Loucy (cell line): Measurements from ENCODE around the gene ADGRG2.
"Not testable (repeated sequence)": the region's sequence is repeated elsewhere in the genome, so short reads cannot be mapped to it uniquely, and the experiment has no call there.

Experiments
- H2AFZ ChIP-seq: fragments of 200-600 bp; sonication (generic); 2 replicates; pipeline ENCODE4 v1.6.0; 2016; ENCODE audit warnings: antibody characterized with exemption, mild to moderate bottlenecking, low read length, moderate library complexity
- H3F3A ChIP-seq: fragments of 200-600 bp; 2 replicates; pipeline ENCODE4 v1.6.0; 2016; ENCODE audit warnings: antibody characterized with exemption, low read depth, mild to moderate bottlenecking
- H3K27me3 ChIP-seq: fragments of 200-600 bp; sonication (generic); 2 replicates; pipeline ENCODE4 v1.6.1; 2014; ENCODE audit warnings: low read length, mild to moderate bottlenecking; ENCODE audit not compliant: insufficient read depth, poor library complexity, severe bottlenecking
- H3K36me3 ChIP-seq: fragments of 200-600 bp; sonication (generic); 2 replicates; pipeline ENCODE4 v1.6.1; 2016; ENCODE audit warnings: low read length; ENCODE audit not compliant: insufficient read depth
- H3K4me1 ChIP-seq: fragments of 200-600 bp; sonication (generic); 2 replicates; pipeline ENCODE4 v1.5.1; 2014; ENCODE audit warnings: low read length, mild to moderate bottlenecking; ENCODE audit not compliant: insufficient read depth, poor library complexity, severe bottlenecking
- H3K4me2 ChIP-seq: fragments of 200-600 bp; sonication (generic); 2 replicates; pipeline ENCODE4 v1.6.0; 2014; ENCODE audit warnings: antibody characterized with exemption, low read length, low read depth, mild to moderate bottlenecking; ENCODE audit not compliant: poor library complexity, severe bottlenecking
- H3K4me3 ChIP-seq: fragments of 200-600 bp; sonication (generic); 2 replicates; pipeline ENCODE4 v1.5.1; 2014; ENCODE audit warnings: low read length, mild to moderate bottlenecking, mixed read lengths; ENCODE audit not compliant: poor library complexity, severe bottlenecking
- H3K79me2 ChIP-seq: fragments of 200-600 bp; sonication (generic); 2 replicates; pipeline ENCODE4 v1.6.1; 2014; ENCODE audit warnings: low read length; ENCODE audit not compliant: insufficient read depth
- H3K9ac ChIP-seq: fragments of 200-600 bp; sonication (generic); 2 replicates; pipeline ENCODE4 v1.6.0; 2014; ENCODE audit warnings: mild to moderate bottlenecking, low read depth, low read length, moderate library complexity; ENCODE audit not compliant: poor library complexity, severe bottlenecking
- H3K9me2 ChIP-seq: fragments of 200-600 bp; sonication (generic); replicated peaks from 2 replicates; pipeline ENCODE4 v1.6.1; 2016; ENCODE audit warnings: low read depth, low read length, mixed read lengths
- H3K9me3 ChIP-seq: fragments of 200-600 bp; sonication (generic); 2 replicates; pipeline ENCODE4 v1.6.1; 2014; ENCODE audit warnings: mild to moderate bottlenecking, antibody characterized with exemption, low read length, low read depth; ENCODE audit not compliant: insufficient read depth
- H4K20me1 ChIP-seq: fragments of 200-600 bp; sonication (generic); 2 replicates; pipeline ENCODE4 v1.6.0; 2014; ENCODE audit warnings: antibody characterized with exemption, low read length, mild to moderate bottlenecking; ENCODE audit not compliant: insufficient read depth, poor library complexity, severe bottlenecking
- CTCF ChIP-seq: fragments of 200-600 bp; sonication (generic); conservative IDR thresholded peaks from 2 replicates; pipeline ENCODE4 v1.5.1; 2014; ENCODE audit warnings: mild to moderate bottlenecking, antibody characterized with exemption, low read length
- EZH2phosphoT487 ChIP-seq: fragments of 200-600 bp; IDR thresholded peaks from 2 replicates; pipeline ENCODE4 v1.6.1; 2018; ENCODE audit warnings: antibody characterized with exemption, mild to moderate bottlenecking, moderate library complexity, borderline replicate concordance

ADGRG2 gene

GRCh38 chrX:19019996-19020395 is 102.3 kb downstream of the ADGRG2 start:
- no peaks in the 10 kb centered on the region for H4K20me1 ChIP-seq
- no peaks in the 10 kb centered on the region for H3K79me2 ChIP-seq
- no peaks in the 10 kb centered on the region for H3F3A ChIP-seq
- H3K9ac ChIP-seq, result no peak overlapping the region
- no peaks in the 10 kb centered on the region for H3K9me3 ChIP-seq
- H3K27me3 ChIP-seq, result no peaks in the 10 kb centered on the region
- H2AFZ ChIP-seq, result no peak overlapping the region
- H3K4me3 ChIP-seq, result no peak overlapping the region
- no peaks in the 10 kb centered on the region for H3K36me3 ChIP-seq
- no peaks in the 10 kb centered on the region for H3K9me2 ChIP-seq
- H3K4me1 ChIP-seq, result no peaks in the 10 kb centered on the region
- no peak for TF ChIP-seq EZH2phosphoT487
- no peak for TF ChIP-seq CTCF
- H3K4me2 ChIP-seq, result no peak overlapping the region

DNA sequence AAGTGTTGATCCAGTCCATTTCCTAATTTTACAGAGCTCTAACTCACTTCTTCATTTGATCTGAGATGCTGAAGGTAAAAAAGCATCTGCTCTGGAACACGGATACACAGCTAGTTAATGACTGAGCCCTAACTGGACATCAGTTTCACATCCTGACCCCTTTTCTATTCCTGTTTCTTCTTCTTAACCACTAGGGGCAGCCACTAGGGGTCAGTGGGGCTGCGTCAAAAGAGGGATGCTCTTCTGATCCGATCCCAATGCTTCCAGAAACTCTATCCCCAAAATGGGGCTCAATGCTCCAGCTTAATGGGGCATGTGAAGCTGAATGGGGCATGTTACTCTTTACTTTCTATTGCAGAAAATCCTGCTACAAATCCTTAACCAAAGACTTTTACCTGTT is 105.0 kb downstream of the ADGRG2 start:
- no peak overlapping the region for H3K4me3 ChIP-seq
- H3K9me3 ChIP-seq, result no peaks in the 10 kb centered on the region
- TF ChIP-seq CTCF, result peak; percentile 57
- TF ChIP-seq EZH2phosphoT487, result no peak
- H2AFZ ChIP-seq, result no peak overlapping the region
- H3K27me3 ChIP-seq, result no peaks in the 10 kb centered on the region
- H3K36me3 ChIP-seq, result no peaks in the 10 kb centered on the region
- no peaks in the 10 kb centered on the region for H4K20me1 ChIP-seq
- H3F3A ChIP-seq, result no peaks in the 10 kb centered on the region
- H3K4me2 ChIP-seq, result no peak overlapping the region
- no peaks in the 10 kb centered on the region for H3K4me1 ChIP-seq
- no peaks in the 10 kb centered on the region for H3K9me2 ChIP-seq
- H3K79me2 ChIP-seq, result no peaks in the 10 kb centered on the region
- no peak overlapping the region for H3K9ac ChIP-seq

GRCh38 chrX:19016614-19017013 is 105.7 kb downstream of the ADGRG2 start:
- not testable (repeated sequence) for H3K9me2 ChIP-seq, H4K20me1 ChIP-seq, H3K9ac ChIP-seq, H3F3A ChIP-seq, H3K27me3 ChIP-seq, H2AFZ ChIP-seq, H3K4me3 ChIP-seq, H3K4me2 ChIP-seq, H3K9me3 ChIP-seq, H3K79me2 ChIP-seq, H3K4me1 ChIP-seq, H3K36me3 ChIP-seq

DNA sequence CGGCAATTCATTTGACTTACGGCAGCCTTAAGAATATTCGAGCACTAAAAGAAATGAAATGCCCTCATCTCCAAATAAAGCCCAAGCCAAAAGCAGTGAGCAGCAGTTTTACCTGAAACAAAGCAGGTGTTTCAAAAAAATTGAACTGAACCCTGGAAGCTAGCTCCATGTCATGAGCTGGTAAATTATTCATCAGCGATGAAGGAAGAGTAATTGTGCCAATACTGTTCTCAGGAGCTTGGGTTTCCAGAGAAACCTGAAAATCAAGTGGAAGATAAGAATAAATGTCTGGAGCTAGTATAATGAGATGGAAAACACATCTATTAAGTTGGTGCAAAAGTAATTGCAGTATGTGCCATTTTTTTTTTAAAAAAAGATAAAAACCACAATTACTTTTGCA is 114.4 kb downstream of the ADGRG2 start:
- no peaks in the 10 kb centered on the region for H4K20me1 ChIP-seq
- H3K9me3 ChIP-seq, result no peaks in the 10 kb centered on the region
- no peak overlapping the region for H3K9ac ChIP-seq
- no peaks in the 10 kb centered on the region for H3K4me1 ChIP-seq
- no peaks in the 10 kb centered on the region for H3K9me2 ChIP-seq
- TF ChIP-seq CTCF (no peak), EZH2phosphoT487 (no peak)
- no peaks in the 10 kb centered on the region for H3F3A ChIP-seq
- no peak overlapping the region for H3K4me2 ChIP-seq
- no peak overlapping the region for H2AFZ ChIP-seq
- no peaks in the 10 kb centered on the region for H3K27me3 ChIP-seq
- H3K4me3 ChIP-seq, result no peak overlapping the region
- no peaks in the 10 kb centered on the region for H3K79me2 ChIP-seq
- H3K36me3 ChIP-seq, result no peaks in the 10 kb centered on the region
